ENCODE results near the gene TUBB3. TPM values are rescaled to one million over a fixed set of nuclear protein-coding genes. Genes with fewer than 3 reads are reported as not detected.

TUBB3 gene
- 114 and 360 TPM in 2 replicates for total RNA-seq

GRCh38 chr16:89922884-89923639, at the start of gene TUBB3:
TUBB3 (plus strand) TSS chr16:89923342; CDS start chr16:89923402, 60 bp downstream.

GRCh38 chr16:89918453-89919347, 4.4 kb upstream of the TUBB3 start, which contains the start of gene MC1R:
MC1R (plus strand) TSS chr16:89918862; CDS start chr16:89919259, 397 bp downstream.

Other genes with a start within 250 kb of the TUBB3 start
- 34.4 and 53.1 TPM in 2 replicates for gene CDK10, start 236.7 kb upstream of the TUBB3 start, total RNA-seq
- 19.8 and 20.4 TPM in 2 replicates for gene SPATA2L, start 221.6 kb upstream of the TUBB3 start, total RNA-seq
- 12.7 and 16.4 TPM in 2 replicates for gene VPS9D1, start 202.4 kb upstream of the TUBB3 start, total RNA-seq
- gene ZNF276, start 201.8 kb upstream of the TUBB3 start, total RNA-seq: 16.9 and 18.9 TPM in 2 replicates
- 2.4 and 51.7 TPM in 2 replicates for gene FANCA, start 106.7 kb upstream of the TUBB3 start, total RNA-seq
- gene SPIRE2, start 94.9 kb upstream of the TUBB3 start, total RNA-seq: 3.0 and 7.0 TPM in 2 replicates
- 221 and 314 TPM in 2 replicates for gene TCF25, start 49.8 kb upstream of the TUBB3 start, total RNA-seq
- gene MC1R, start 4.5 kb upstream of the TUBB3 start, total RNA-seq: 3.9 and 5.6 TPM in 2 replicates
- gene DEF8, start 25.4 kb downstream of the TUBB3 start, total RNA-seq: 77.3 and 93.3 TPM in 2 replicates
- 0.72 and 0.88 TPM in 2 replicates for gene DBNDD1, start 96.1 kb downstream of the TUBB3 start, total RNA-seq
- gene PRDM7, start 154.0 kb downstream of the TUBB3 start, total RNA-seq: not detected in 2 replicates

Measured in placental pericyte (primary cell).